H9 (cell line): Measurements from ENCODE around the gene ANKRD39. TPM values are rescaled to one million over a fixed set of nuclear protein-coding genes. Genes with fewer than 3 reads are reported as not detected.
A peak's percentile ranks its signal among the peaks of the same experiment; 100 is the strongest.

Experiments
- DNase-seq: peaks from one replicate; pipeline ENCODE4 v3.0.0-alpha.2; 2017
- H2AFZ ChIP-seq: one replicate; pipeline ENCODE4 v1.6.1; 2013; ENCODE audit warnings: mild to moderate bottlenecking, low read length, control low read depth, moderate library complexity
- H2AK5ac ChIP-seq: 2 replicates; pipeline ENCODE4 v1.6.1; 2013; ENCODE audit warnings: low read length, control low read depth, mixed read lengths; ENCODE audit not compliant: insufficient read length
- H2BK120ac ChIP-seq: one replicate; pipeline ENCODE4 v1.6.1; 2013; ENCODE audit warnings: low read depth, mild to moderate bottlenecking, low read length, control low read depth, inconsistent platforms; ENCODE audit not compliant: poor library complexity, severe bottlenecking
- H2BK12ac ChIP-seq: 2 replicates; pipeline ENCODE4 v1.6.1; 2013; ENCODE audit warnings: low read length, control low read depth, mixed read lengths, low read depth; ENCODE audit not compliant: insufficient read length
- H2BK15ac ChIP-seq: 2 replicates; pipeline ENCODE4 v1.6.1; 2013; ENCODE audit warnings: low read depth, low read length, control low read depth
- H2BK20ac ChIP-seq: one replicate; pipeline ENCODE4 v1.6.1; 2013; ENCODE audit warnings: low read depth, mild to moderate bottlenecking, low read length, control low read depth, inconsistent platforms; ENCODE audit not compliant: poor library complexity, severe bottlenecking
- H2BK5ac ChIP-seq: 2 replicates; pipeline ENCODE4 v1.6.1; 2013; ENCODE audit warnings: low read length, control low read depth, mixed read lengths; ENCODE audit not compliant: insufficient read length
- H3K14ac ChIP-seq: 2 replicates; pipeline ENCODE4 v1.6.1; 2013; ENCODE audit warnings: low read length, control low read depth; ENCODE audit not compliant: insufficient read depth
- H3K18ac ChIP-seq: 2 replicates; pipeline ENCODE4 v1.6.1; 2013; ENCODE audit warnings: low read depth, mild to moderate bottlenecking, mixed read lengths, low read length, control low read depth; ENCODE audit not compliant: insufficient read length
- H3K23ac ChIP-seq: 2 replicates; pipeline ENCODE4 v1.6.1; 2013; ENCODE audit warnings: low read length, control low read depth, mixed read lengths, low read depth; ENCODE audit not compliant: insufficient read length
- H3K23me2 ChIP-seq: 2 replicates; pipeline ENCODE4 v1.6.1; 2013; ENCODE audit warnings: low read depth, mild to moderate bottlenecking, mixed read lengths, low read length, control low read depth; ENCODE audit not compliant: insufficient read length, poor library complexity, severe bottlenecking
- H3K27ac ChIP-seq: 2 replicates; pipeline ENCODE4 v1.5.1; 2013; ENCODE audit warnings: low read length, control low read depth, mixed read lengths, low read depth; ENCODE audit not compliant: insufficient read length
- H3K27me3 ChIP-seq: 2 replicates; pipeline ENCODE4 v1.6.1; 2013; ENCODE audit warnings: low read length, control low read depth, inconsistent platforms; ENCODE audit not compliant: insufficient read depth
- H3K4ac ChIP-seq: 2 replicates; pipeline ENCODE4 v1.6.1; 2013; ENCODE audit warnings: low read depth, mild to moderate bottlenecking, control low read depth, inconsistent platforms, low read length, moderate library complexity
- H3K4me1 ChIP-seq: 2 replicates; pipeline ENCODE4 v1.6.1; 2013; ENCODE audit warnings: low read length, control low read depth, inconsistent platforms; ENCODE audit not compliant: insufficient read depth
- H3K4me2 ChIP-seq: 2 replicates; pipeline ENCODE4 v1.6.1; 2013; ENCODE audit warnings: low read length, control low read depth, mixed read lengths; ENCODE audit not compliant: insufficient read length, insufficient read depth
- H3K56ac ChIP-seq: 2 replicates; pipeline ENCODE4 v1.6.1; 2013; ENCODE audit warnings: low read depth, mild to moderate bottlenecking, mixed read lengths, low read length, control low read depth; ENCODE audit not compliant: insufficient read length
- H3K79me1 ChIP-seq: 2 replicates; pipeline ENCODE4 v1.6.1; 2013; ENCODE audit warnings: low read depth, mild to moderate bottlenecking, moderate library complexity, low read length, control low read depth, inconsistent platforms; ENCODE audit not compliant: insufficient read depth, poor library complexity, severe bottlenecking
- H3K79me2 ChIP-seq: 2 replicates; pipeline ENCODE4 v1.6.1; 2013; ENCODE audit warnings: low read length, control low read depth, inconsistent platforms; ENCODE audit not compliant: insufficient read depth
- H3K9ac ChIP-seq: 2 replicates; pipeline ENCODE4 v1.6.1; 2013; ENCODE audit warnings: low read length, control low read depth, mixed read lengths; ENCODE audit not compliant: insufficient read length; ENCODE audit errors: extremely low read depth
- H3K9me3 ChIP-seq: one replicate; pipeline ENCODE4 v1.6.1; 2013; ENCODE audit warnings: low read depth, low read length, inconsistent platforms; ENCODE audit not compliant: control insufficient read depth
- H3T11ph ChIP-seq: one replicate; pipeline ENCODE4 v1.6.1; 2013; ENCODE audit warnings: mild to moderate bottlenecking, low read length, control low read depth, inconsistent platforms
- H4K20me1 ChIP-seq: one replicate; pipeline ENCODE4 v1.6.1; 2013; ENCODE audit not compliant: control insufficient read depth, insufficient read length, insufficient read depth
- H4K5ac ChIP-seq: 2 replicates; pipeline ENCODE4 v1.6.1; 2013; ENCODE audit warnings: low read depth, mild to moderate bottlenecking, mixed read lengths, low read length, control low read depth; ENCODE audit not compliant: insufficient read length
- H4K8ac ChIP-seq: replicated peaks from 2 replicates; pipeline ENCODE4 v1.6.1; 2013; ENCODE audit warnings: low read length, control low read depth, mixed read lengths, low read depth; ENCODE audit not compliant: insufficient read length
- H4K91ac ChIP-seq: 2 replicates; pipeline ENCODE4 v1.6.1; 2013; ENCODE audit warnings: low read depth, mild to moderate bottlenecking, moderate library complexity, mixed read lengths, low read length, control low read depth; ENCODE audit not compliant: insufficient read length
- H3K27ac Mint-ChIP-seq, 3 experiments: 2 replicates in 2 of 3; 3 replicates in 1 of 3; pipeline ENCODE4 v1.8.0; 2020 to 2021; ENCODE audit warnings: mixed read lengths in 3 of 3, mild to moderate bottlenecking in 1 of 3, moderate library complexity in 1 of 3
- H3K27me3 Mint-ChIP-seq: 2 replicates; pipeline ENCODE4 v1.8.0; 2021; ENCODE audit warnings: low read depth, mild to moderate bottlenecking, moderate library complexity, mixed read lengths
- H3K36me3 Mint-ChIP-seq, 3 experiments: 2 replicates in 2 of 3; 3 replicates in 1 of 3; pipeline ENCODE4 v1.8.0; 2020 to 2021; ENCODE audit warnings: low read depth in 3 of 3, mixed read lengths in 3 of 3; ENCODE audit not compliant: insufficient read depth in 1 of 3
- H3K4me1 Mint-ChIP-seq, 2 experiments: 2 replicates each; pipeline ENCODE4 v1.8.0; 2020; ENCODE audit warnings: mixed read lengths in 2 of 2
- H3K4me3 Mint-ChIP-seq, 2 experiments: 2 replicates in 1 of 2; 3 replicates in 1 of 2; pipeline ENCODE4 v1.8.0; 2020 to 2021; ENCODE audit warnings: mild to moderate bottlenecking in 2 of 2, mixed read lengths in 2 of 2, moderate library complexity in 1 of 2
- H3K9me3 Mint-ChIP-seq, 2 experiments: 2 replicates in 1 of 2; 3 replicates in 1 of 2; pipeline ENCODE4 v1.8.0; 2020; ENCODE audit warnings: mild to moderate bottlenecking in 2 of 2, mixed read lengths in 2 of 2, moderate library complexity in 1 of 2
- CTCF ChIP-seq: fragments of 200-600 bp; sonication (generic); conservative IDR thresholded peaks from 3 replicates; pipeline ENCODE4 v1.8.0; 2021; ENCODE audit warnings: antibody characterized with exemption, mild to moderate bottlenecking
- WGBS: extraction: QIAGEN DNeasy Blood & Tissue Kit; methylation state at CpG from one replicate; pipeline ENCODE4 v1.1.7; 2013; ENCODE audit warnings: missing lambda C conversion rate, low lambda C conversion rate, mixed read lengths; ENCODE audit not compliant: insufficient read length; ENCODE audit errors: extremely low coverage; 5-methylcytosine and 5-hydroxymethylcytosine counted together
- total RNA-seq: library from RNA; stranded (reverse); gene quantifications from 2 replicates; pipeline ENCODE4 v1.2.1, GENCODE V29; 2021

The ANKRD39 gene
- total RNA-seq, 1 experiment from 2014 or later: 13.0 TPM

- peak overlapping the region in 1 of 2 experiments; percentile 22; a peak in 2 of 5 replicates for H3K4me3 Mint-ChIP-seq
- DNase-seq: no peak
- H3K4me2 ChIP-seq: no peak overlapping the region
- no peaks in the 10 kb centered on the region for H3K36me3 Mint-ChIP-seq
- no peak overlapping the region for H3K23ac ChIP-seq
- no peak overlapping the region for H2BK120ac ChIP-seq
- no peaks in the 10 kb centered on the region for H3K9me3 ChIP-seq
- no peak overlapping the region for H2BK12ac ChIP-seq
- no peak overlapping the region for H3K9ac ChIP-seq
- no peaks in the 10 kb centered on the region for H4K20me1 ChIP-seq
- no peak overlapping the region for H2AFZ ChIP-seq
- no peak overlapping the region for H2BK5ac ChIP-seq
- H3K14ac ChIP-seq: no peak overlapping the region; the same call in 1 of the 2 replicates
- H3K56ac ChIP-seq: no peak overlapping the region
- H2AK5ac ChIP-seq: no peak overlapping the region
- H3K79me2 ChIP-seq: no peaks in the 10 kb centered on the region
- no peak overlapping the region for H3T11ph ChIP-seq
- WGBS: no CpG with 5 or more reads among the region's 11 CpGs
- H3K4me1 Mint-ChIP-seq: peaks cover 44 to 50% of the 10 kb centered on the region in 2 experiments
- no peak overlapping the region for H2BK15ac ChIP-seq
- H3K4me1 ChIP-seq: peaks cover 11% of the 10 kb centered on the region; the same call in 1 of the 2 replicates
- peaks cover 6% of the 10 kb centered on the region; the same call in 1 of the 2 replicates for H3K27me3 Mint-ChIP-seq
- no peak overlapping the region for H3K27ac ChIP-seq
- no peaks in the 10 kb centered on the region for H3K23me2 ChIP-seq
- no peak overlapping the region for H3K18ac ChIP-seq
- H3K27me3 ChIP-seq: no peaks in the 10 kb centered on the region
- H3K79me1 ChIP-seq: no peaks in the 10 kb centered on the region
- H4K8ac ChIP-seq: no peak overlapping the region
- peak overlapping the region in 2 of 3 experiments; percentile 0 to 20; a peak in 3 of 7 replicates for H3K27ac Mint-ChIP-seq
- no peak for TF ChIP-seq CTCF
- no peak overlapping the region for H4K91ac ChIP-seq
- H2BK20ac ChIP-seq: no peak overlapping the region
- no peaks in the 10 kb centered on the region; a peak in 1 of 5 replicates for H3K9me3 Mint-ChIP-seq
- no peak overlapping the region for H3K4ac ChIP-seq
- H4K5ac ChIP-seq: no peak overlapping the region
These were observed 33.9 kb upstream of the ANKRD39 start for GRCh38 chr2:96891591-96892333.
